ENCODE data around the gene CTNND2.

DNA sequence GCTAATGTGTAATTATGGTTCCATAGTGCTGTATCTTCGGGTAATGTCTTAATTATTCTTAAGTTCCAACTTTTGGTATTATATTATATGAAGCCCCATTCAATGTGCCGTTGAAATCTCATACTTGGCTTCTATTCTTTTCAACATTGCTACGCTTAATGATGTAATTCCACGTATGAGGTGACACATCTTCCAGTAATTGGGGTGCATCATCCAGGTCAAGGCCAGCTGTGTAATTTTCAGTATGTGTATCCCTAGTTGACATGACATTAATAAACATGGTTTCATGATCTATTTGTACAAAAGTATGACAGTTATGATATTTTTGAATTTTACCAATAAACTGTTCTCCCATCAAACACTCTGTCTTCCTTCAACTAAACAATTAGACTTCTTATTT, 546.3 kb downstream of the CTNND2 start:
- TF ChIP-seq, protein P1, sequence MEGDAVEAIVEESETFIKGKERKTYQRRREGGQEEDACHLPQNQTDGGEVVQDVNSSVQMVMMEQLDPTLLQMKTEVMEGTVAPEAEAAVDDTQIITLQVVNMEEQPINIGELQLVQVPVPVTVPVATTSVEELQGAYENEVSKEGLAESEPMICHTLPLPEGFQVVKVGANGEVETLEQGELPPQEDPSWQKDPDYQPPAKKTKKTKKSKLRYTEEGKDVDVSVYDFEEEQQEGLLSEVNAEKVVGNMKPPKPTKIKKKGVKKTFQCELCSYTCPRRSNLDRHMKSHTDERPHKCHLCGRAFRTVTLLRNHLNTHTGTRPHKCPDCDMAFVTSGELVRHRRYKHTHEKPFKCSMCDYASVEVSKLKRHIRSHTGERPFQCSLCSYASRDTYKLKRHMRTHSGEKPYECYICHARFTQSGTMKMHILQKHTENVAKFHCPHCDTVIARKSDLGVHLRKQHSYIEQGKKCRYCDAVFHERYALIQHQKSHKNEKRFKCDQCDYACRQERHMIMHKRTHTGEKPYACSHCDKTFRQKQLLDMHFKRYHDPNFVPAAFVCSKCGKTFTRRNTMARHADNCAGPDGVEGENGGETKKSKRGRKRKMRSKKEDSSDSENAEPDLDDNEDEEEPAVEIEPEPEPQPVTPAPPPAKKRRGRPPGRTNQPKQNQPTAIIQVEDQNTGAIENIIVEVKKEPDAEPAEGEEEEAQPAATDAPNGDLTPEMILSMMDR (IDR thresholded peaks at IDR 0.05 in 2 of 3, conservative IDR thresholded peaks at IDR 0.05 in 1 of 3; ENCODE audit: insufficient read depth in 2 of 3, low read depth in 1 of 3, low read length in 3 of 3), result no peak
- TF ChIP-seq BHLHE40 (IDR thresholded peaks at IDR 0.05; ENCODE audit: low read length) (no peak), ARID3A (IDR thresholded peaks at IDR 0.05; ENCODE audit: borderline replicate concordance, low read depth, low read length) (no peak), ZNF707 (CRISPR knock-in tag; conservative IDR thresholded peaks at IDR 0.05) (no peak), ZNF197 (CRISPR knock-in tag; IDR thresholded peaks at IDR 0.05; ENCODE audit: low read depth) (no peak), XRCC5 (IDR thresholded peaks at IDR 0.05; ENCODE audit: low read depth, low read length) (no peak)

Measured in K562 (cell line).